Measurements from ENCODE around the gene FEN1.

Gene FEN1

DNA sequence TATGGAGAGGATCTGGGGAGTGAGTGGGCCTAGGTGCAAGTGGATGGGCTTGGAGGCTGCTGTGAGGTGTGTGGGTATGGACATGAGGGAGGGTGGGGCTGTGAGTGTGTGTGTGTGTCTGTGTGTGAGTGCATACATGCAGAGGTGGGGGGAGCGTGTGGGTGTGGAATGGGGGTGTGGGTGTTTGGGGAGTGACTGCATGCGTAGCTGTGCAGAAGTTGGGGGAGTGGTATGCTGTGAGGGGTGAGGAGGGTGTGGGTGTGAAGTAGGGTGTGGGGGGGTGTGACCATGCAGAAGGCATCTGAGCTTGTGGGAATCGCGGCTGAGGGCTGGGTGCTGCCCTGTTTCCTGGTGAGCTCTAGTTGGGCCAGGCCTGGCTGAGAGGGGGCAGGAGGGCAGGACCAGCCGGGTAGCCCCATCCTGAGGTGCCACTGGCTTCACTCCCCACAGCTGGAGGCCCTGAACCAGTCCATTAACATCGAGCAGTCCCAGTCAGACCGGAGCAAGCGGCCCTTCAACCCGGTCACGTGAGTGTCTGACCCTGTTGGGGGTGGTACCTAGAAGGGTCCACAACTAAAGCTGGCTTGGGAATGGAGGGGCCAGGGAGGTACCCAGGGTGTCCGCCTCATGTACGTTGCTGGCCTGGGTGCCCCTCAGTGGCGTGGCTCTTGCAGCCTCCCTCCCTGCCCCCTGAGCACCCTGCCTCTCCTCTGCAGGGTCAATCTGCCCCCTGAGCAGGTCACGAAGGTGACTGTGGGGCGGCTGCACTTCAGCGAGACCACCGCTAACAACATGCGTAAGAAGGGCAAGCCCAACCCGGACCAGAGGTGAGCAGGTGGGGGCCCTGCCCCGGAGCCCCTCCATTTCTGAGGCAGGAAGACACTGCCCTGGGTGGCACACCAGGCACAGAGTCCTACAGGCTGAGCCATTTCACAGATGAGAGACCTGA, 16.8 kb upstream of the FEN1 start:
- DNase-seq (ENCODE audit: low spot score), result no peak

DNA sequence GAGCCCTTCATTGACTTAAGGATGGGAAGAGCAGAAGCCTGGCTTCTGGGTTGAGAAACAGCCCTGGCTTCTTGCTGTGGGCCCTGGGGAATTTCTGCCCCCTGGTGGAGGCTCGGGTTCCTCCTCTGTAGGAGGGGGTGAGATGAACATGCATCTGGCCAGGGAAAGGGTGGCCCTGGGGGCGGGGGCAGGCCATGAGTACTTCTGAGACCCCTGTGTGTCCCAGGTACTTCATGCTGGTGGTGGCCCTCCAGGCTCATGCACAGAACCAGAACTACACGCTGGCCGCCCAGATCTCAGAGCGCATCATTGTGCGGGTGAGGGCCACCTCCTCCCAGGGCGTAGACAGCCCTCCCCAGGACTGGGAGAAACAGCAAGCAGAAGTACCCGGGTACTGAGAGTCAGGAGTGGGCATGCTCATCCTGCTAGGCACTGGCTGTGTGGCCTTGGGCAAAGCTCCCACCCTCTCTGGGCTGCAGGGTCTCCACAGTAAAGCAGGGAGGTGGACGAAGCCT, 16.1 kb upstream of the FEN1 start:
- peak; percentile 83 for DNase-seq (ENCODE audit: low spot score)

DNA sequence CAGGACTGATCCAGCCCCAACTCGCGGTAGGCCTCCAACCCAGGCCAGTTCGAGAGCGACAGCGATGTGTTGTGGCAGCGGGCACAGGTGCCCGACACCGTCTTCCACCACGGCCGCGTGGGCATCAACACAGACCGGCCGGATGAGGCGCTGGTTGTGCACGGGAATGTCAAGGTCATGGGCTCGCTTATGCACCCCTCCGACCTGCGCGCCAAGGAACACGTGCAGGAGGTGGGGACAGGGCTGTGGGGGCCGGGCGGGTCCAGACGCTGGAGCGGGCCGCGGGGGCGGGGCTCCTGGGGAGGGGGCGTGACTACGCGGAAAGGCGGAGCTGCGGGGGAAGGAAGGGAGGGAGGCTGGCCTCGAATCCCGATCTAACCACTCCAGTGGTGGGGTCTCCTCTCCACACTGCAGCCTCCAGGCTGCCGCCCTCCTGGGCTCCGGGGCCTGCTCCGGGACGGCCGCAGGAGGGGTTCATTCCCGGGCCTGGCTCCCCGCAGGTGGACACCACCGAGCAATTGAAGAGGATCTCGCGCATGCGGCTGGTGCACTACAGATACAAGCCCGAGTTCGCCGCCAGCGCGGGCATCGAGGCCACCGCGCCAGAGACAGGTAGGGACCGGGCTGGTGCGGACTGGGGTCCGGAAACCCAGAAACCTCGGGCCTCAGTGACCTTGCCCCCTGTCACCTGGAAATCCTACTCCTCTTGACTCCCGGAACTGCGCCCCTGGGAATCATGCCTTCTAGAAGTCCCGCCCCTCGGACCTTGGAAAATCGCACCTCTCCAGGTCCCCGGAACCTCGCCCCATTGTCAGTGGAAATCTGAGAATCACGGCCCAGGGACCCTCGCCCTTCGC, 15.2 kb upstream of the FEN1 start:
- no peak for DNase-seq (ENCODE audit: low spot score)

DNA sequence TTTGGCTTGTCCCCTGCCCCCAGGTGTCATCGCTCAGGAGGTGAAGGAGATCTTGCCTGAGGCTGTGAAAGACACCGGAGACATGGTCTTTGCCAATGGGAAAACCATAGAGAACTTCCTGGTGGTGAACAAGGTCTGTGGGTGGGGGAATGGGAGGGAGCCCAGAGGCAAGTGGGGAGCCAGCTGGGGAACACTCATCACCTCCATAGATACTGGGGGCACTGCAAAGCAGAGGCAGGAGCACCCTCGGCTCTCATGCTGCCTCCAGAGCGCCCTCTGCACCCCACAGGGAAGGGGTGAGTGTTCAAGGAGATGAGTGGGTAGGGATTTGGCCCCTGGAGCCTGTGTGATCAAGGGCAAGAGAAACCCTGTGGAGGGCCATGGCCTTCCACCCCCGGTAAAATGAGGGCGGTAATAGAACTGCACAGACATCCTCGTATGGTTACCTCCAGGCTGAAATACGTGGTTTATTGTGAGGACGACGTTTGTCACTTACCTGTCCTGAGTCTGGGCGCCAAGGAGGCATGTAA, 14.3 kb upstream of the FEN1 start:
- DNase-seq (ENCODE audit: low spot score), result no peak

DNA sequence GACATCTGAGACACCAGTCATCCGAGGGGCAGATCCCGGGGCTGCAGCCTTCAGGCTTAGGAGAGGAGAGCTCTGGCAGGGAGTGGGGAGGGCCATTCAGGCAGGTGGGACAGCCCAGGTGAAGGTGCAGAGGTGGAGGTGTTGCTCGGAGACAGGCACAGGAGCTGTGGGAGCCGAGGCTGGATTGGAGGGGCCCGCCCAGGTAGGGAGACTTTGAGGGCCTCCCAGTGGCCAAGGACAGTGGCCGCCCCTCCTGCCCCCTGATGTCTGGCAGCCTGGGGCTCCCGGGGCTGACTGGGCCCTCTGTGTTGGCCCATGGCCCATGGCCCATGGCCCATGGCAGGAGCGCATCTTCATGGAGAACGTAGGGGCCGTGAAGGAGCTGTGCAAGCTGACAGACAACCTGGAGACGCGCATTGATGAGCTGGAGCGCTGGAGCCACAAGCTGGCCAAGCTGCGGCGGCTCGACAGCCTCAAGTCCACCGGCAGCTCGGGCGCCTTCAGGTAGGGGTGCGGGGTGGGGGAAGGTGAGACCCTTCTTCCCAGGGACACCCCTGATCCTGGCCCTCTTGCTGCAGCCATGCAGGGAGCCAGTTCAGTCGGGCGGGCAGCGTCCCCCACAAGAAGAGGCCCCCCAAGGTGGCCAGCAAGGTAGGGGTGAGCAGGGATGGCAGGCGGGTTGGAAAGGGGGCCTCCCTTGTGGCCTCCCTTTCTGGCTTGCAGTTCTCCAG, 13.6 kb upstream of the FEN1 start:
- DNase-seq (ENCODE audit: low spot score), result no peak

DNA sequence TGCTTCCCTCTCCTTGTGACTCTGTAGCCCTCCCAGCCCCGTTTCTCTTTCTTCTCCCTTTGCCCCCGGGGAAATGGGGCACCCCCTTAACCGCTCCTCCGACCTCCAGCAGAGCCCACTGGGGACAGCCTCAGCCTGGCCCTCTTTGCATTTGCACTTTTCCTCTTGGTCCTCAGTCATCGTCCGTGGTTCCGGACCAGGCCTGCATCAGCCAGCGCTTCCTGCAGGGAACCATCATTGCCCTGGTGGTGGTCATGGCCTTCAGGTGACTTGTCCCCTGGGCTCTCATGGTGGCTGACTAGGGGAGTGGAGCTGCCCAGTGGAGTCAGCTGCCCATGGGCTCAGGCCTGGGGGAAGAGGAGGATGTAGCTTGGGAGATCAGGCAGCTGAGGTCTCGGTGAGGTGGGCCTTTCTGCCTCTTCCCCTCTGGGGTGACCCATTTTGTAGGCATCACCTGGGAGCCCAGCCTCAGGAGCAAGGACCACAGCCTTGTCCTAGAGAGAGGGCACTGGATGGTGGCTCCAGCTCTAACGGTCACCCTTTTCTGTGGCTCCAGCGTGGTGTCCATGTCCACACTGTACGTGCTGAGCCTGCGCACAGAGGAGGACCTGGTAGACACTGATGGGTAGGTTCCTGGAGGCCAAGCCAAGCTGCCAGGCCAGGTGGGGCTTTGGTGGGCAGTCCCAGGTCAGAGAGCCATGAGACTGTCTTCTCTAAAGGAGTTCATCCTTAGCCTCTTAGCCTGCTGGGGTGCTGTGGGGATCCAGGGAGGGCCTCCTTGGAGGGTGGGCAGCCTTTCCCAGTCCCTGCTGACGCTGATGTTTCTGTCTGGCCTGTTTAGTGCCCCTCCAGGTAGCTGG, 12.8 kb upstream of the FEN1 start:
- DNase-seq (ENCODE audit: low spot score), result no peak

DNA sequence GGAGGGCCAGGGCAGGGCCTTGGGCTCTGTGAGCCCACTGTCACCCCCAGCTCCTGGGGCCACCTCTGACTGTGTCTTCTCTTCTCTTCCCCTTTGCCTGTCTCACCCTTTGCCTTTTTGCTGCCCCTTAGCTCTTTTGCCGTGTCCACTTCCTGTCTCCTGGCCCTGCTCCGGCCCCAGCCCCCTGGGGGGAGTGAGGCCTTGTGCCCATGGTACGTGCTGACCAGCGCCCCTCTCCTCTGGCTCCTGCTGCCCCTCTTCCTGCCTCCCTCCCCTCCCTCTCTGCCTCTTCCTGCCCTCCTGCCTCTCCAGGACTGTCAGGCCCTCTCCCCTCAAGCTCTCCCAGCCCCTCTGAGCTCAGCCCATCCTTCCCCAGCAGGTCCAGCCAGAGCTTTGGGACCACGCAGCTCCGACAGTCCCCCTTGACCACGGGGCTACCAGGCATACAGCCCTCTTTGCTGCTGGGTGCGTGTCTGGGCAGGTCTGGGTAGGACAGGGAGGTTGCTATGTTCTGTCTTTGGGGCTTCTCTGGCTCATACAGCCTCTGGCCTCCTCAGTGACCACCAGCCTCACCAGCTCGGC, 12.0 kb upstream of the FEN1 start:
- DNase-seq (ENCODE audit: low spot score), result no peak

DNA sequence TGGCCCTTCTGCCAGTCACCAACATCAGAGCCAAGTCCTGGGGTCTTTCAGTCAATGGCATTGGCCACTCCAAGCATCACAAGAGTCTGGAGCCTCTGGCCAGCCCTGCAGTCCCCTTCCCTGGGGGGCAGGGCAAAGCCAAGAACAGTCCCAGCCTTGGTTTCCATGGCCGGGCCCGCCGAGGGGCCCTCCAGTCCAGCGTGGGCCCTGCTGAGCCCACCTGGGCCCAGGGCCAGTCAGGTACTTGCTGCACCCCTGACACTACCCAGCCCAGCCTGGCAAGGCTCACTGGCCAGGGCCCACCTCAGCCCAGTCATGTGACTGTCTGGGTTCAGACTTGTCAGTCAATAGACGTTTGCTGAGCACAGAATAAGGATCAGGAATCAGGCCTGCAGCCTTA, 11.1 kb upstream of the FEN1 start:
- no peak for DNase-seq (ENCODE audit: low spot score)

DNA sequence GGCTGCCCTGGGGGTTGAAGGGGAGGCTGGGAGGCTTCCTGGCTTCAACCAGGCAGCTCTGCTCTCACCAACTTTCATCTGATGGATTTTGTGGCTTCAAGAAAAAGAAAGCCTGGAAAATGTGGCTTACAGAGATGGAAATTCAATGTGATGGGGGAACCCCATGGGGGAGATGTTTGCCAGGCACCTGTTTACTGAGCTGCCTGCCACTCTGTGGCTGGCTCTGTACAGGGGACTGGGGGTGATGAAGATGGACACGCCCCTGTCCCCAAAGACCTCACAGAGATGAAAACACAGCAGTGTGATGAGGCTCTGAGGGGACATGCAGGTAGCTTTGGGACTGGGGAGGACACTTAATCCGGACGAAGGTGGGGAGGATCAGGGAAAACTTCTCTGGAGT, 10.4 kb upstream of the FEN1 start:
- DNase-seq (ENCODE audit: low spot score), result no peak

DNA sequence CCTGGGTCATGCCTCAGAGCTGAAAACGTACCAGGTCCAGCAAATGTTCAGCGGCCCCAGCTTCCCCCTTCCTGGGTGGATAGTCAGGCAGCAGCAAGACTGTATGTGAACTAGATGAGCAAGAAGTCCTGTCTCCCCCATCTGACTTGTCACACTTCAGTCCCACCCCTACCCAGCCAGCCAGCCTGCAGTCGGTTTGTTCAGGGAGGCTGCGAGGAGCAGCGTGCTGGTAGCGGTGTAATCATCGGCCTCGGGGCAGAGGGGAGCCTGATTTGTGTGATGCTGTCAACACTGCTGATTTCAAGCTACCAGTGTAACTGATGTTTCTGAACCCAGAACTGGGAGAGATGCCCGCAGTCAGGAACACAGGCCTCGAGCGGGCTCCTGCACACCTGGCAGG, 9.9 kb upstream of the FEN1 start:
- DNase-seq (ENCODE audit: low spot score), result no peak

DNA sequence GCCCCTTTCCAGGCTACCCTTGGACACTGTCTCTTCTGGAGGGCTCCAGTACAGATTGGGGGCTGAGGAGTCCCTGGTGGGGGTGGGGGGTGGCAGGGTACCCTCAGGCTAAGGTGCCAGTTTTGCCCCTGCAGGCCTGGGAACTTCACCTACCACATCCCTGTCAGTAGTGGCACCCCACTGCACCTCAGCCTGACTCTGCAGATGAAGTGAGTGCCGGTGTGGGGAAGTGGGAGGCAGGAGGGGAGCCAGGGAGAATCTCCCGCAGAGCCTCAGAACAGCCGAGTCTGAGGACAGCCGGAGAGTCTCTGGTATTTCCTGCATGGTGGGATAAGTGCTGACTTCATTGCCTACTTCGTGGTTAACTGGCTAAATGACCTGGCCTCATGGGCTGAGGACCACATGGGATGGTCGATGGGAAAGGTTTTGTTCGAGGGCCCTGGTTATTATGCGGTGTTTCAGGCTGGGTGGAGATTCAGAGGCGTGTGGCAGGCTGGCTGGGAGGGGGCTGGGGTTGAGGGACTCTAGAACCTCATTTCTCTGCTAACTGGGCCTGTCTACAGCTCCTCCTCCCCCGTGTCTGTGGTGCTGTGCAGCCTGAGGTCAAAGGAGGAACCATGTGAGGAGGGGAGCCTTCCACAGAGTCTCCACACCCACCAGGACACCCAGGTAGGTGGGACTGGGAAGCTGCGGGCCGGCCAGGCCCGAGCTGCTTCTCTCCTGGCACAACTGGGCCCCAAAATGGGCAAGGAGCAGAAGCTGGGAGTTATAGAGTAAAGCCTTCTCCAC, 8.8 kb upstream of the FEN1 start:
- DNase-seq (ENCODE audit: low spot score), result no peak

DNA sequence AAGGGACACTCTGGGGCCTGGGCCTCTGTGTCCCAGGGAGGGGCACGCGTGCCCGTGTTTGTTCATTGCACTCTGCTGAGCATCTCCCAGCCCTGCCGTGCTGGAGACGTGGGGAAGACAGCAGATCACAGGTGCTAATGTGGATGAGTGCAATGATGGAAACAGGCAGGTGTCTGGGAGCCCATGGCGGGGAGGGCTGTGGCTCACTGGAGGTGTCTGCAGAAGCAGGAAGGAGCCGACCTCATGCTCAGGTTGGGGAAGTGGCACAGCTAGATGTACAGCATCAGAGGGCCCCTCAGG, 8.3 kb upstream of the FEN1 start:
- DNase-seq (ENCODE audit: low spot score), result no peak

DNA sequence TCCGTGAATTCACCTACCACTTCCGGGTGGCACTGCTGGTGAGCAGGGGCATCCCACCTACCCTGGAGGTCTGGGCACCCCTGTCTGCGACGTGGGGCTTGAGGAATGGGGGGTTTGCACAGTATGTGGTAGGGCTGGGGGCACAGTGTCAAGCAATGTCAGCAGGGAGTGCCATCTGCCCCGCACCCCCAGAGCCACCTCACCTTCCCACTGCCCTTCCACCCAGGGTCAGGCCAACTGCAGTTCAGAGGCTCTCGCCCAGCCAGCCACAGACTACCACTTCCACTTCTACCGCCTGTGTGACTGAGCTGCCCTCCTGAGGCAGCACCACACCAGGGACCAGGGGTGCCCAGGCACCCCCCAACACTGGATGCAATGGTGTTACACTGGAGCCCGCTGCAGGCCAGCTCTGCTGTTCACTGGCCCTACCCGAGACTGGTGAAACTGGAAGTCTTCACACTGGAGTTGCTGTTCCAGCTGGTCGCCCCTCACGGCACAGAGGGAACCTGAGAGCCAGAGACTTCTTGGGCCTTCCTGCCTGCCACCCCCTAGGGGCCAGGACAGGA, 6.8 kb upstream of the FEN1 start:
- DNase-seq (ENCODE audit: low spot score), result peak; percentile 39

DNA sequence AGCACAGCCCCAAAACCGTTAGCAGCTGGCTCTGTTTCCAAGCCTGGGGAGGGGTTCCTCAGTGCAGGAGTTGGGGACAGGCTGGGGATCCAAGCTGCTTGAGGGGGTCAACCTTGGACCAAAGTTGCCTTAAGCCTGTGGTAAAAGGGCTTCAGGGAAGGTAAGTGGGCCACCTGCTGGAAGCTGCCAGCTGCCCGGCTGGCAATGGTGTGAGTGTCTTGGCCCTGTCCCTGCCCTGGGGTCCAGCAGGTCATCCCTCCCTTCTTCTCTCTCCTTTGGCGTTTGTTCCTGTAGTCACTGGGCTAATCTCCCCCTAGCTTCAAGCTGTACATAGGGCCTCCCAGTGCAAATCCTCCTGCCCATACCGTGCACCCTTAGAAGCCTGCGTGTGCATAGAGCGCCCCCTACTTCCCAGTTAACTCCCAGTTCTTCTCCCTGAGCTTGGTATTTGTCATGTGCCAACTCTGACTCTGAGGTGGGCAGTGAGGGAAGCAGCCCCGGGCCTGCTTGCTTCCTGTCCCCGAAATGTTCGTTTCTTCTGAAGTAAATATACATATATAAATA, 4.7 kb upstream of the FEN1 start:
- peak; percentile 53 for DNase-seq (ENCODE audit: low spot score)

DNA sequence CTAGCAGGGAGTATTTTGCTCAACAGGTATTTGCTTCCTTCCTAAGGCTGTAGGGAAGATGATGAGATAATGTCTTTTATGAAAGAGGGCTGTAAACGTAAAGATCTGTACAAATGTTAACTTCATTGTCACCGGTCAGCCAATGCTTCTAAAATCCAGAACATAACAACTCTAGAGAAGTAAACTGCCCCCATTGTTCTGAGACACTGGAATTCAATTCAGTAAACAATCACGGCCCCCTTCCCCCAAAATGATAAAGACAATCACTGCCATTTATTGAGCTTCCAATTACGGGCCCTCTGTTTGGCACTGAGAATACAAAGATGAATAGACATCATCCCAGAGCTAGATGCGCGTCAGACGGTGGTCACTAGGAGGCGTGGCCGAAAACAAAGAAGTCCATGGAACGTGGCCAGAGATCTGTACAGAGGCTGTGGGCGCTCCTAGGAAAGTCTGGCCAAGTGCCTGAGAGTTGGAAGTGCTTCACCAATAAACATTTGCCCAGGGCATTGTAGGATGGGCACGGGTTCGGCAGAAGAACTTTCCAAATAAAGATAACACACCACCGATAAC, 888 bp upstream of the FEN1 start:
- DNase-seq (ENCODE audit: low spot score), result peak; percentile 72

DNA sequence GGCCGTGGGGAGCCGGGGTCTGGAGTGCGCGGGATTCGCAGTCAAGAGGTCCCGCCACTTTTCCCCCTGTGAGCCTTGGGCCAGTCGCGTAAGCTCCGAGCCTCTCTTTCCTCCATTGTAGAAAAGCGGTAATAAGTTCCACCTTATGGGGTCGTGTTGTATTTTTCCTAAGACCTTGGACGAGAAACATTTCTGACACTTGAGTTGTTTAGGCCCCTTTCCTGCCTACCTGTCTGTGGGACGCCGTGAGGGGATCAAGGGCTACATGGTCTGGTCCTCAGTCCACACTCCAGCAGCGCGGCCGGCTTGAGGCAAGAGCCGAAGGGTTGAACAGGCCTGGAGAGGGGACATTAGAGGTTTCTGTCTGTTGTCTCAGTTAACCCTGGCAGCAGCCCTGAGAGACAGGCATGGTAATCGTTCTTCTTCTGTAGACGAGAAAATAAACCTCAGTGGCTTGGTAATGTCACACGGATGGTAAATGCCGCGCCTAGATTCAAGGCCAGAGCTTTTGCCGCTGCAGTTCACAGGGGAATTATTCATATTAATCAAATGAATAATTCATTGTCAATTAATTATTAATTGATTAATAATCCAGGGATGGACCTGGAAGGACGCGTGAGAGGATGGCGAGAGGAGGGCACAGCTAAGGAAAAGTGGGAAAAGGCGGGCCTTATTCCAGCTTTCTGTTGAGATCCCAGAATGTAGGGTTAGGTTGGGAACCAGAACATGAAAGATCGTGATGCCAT, 545 bp downstream of the FEN1 start:
- DNase-seq (ENCODE audit: low spot score), result no peak

DNA sequence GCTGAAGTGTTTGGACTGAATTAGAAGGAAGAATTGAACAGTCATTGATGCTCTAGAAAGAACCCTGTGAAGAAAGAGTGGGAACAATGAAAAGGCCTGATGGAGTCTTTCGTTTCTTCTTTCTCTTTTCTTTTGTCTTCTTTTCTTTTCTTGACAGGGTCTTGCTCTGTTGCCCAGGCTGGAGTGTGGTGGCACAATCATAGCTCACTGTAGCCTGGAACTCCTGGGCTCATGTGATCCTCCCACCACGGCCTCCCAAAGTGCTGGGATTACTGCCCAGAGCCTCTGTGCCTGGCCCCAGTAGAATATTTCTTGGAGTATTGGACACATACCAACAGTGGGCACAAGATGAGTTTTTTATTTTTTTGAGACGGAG, 1.1 kb downstream of the FEN1 start:
- DNase-seq (ENCODE audit: low spot score), result no peak

DNA sequence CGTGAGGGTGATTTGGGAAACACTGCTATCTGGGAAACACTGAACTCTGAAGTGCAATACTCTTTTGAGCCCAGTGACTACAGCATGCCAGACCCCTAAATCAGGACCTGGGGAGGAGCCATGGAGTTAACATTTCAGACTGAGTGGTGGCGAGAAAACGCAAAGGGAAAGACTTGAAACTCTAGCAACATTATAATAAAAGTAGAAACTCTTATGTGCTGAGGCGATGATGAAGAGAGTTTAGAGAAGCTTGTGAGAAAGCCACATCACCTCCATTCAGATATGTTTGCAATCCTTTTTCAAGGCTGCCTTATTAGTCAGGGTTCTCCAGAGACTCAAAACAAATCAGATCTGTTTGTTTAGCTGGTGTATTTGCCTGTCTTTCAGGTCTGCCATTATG, 1.9 kb downstream of the FEN1 start:
- DNase-seq (ENCODE audit: low spot score), result no peak

Measured in NAMALWA (cell line).